GM23338 (cell line): ENCODE results near the gene SORCS2. TPM values are rescaled to one million over a fixed set of nuclear protein-coding genes. Genes with fewer than 3 reads are reported as not detected.

Source experiments
- ATAC-seq: fragments of 200-7000 bp; cut with Tn5 transposase; 3 replicates; pipeline ENCODE4 v1.9.1; 2020
- DNase-seq: peaks from one replicate; pipeline ENCODE4 v3.0.0-alpha.2; 2015; ENCODE audit warnings: low spot score
- H2AFZ ChIP-seq: fragments of 200-600 bp; sonication (generic); 2 replicates; pipeline ENCODE4 v1.8.0; 2016; ENCODE audit warnings: antibody characterized with exemption, mild to moderate bottlenecking, moderate library complexity
- H3F3A ChIP-seq: fragments of 200-600 bp; sonication (generic); replicated peaks from 2 replicates; pipeline ENCODE4 v1.8.0; 2017; ENCODE audit warnings: antibody characterized with exemption, mixed run types, low read depth
- H3K27ac ChIP-seq: fragments of 200-600 bp; sonication (generic); 2 replicates; pipeline ENCODE4 v1.6.1; 2016; ENCODE audit warnings: low read depth
- H3K27me3 ChIP-seq: fragments of 200-600 bp; sonication (generic); 2 replicates; pipeline ENCODE4 v1.8.0; 2016; ENCODE audit warnings: mild to moderate bottlenecking, mixed run types, moderate library complexity; ENCODE audit not compliant: insufficient read depth
- H3K36me3 ChIP-seq: fragments of 200-600 bp; sonication (generic); 2 replicates; pipeline ENCODE4 v1.8.0; 2016; ENCODE audit warnings: mild to moderate bottlenecking; ENCODE audit not compliant: insufficient read depth
- H3K4me1 ChIP-seq: fragments of 200-600 bp; sonication (generic); 2 replicates; pipeline ENCODE4 v1.8.0; 2016; ENCODE audit warnings: mild to moderate bottlenecking, moderate library complexity; ENCODE audit not compliant: insufficient read depth
- H3K4me2 ChIP-seq: fragments of 200-600 bp; sonication (generic); 2 replicates; pipeline ENCODE4 v1.7.1; 2017; ENCODE audit warnings: mixed run types
- H3K4me3 ChIP-seq: fragments of 200-600 bp; sonication (generic); 2 replicates; pipeline ENCODE4 v1.6.1; 2016; ENCODE audit warnings: mixed run types
- H3K79me2 ChIP-seq: fragments of 200-600 bp; sonication (generic); replicated peaks from 2 replicates; pipeline ENCODE4 v1.8.0; 2017; ENCODE audit warnings: mild to moderate bottlenecking; ENCODE audit not compliant: insufficient read depth
- H3K9me2 ChIP-seq: fragments of 200-600 bp; sonication (generic); 2 replicates; pipeline ENCODE4 v1.8.0; 2017; ENCODE audit not compliant: insufficient read depth
- H4K20me1 ChIP-seq: fragments of 200-600 bp; sonication (generic); replicated peaks from 2 replicates; pipeline ENCODE4 v1.8.0; 2017; ENCODE audit warnings: mild to moderate bottlenecking; ENCODE audit not compliant: insufficient read depth
- H3K27ac Mint-ChIP-seq: 2 replicates; pipeline ENCODE4 v1.8.0; 2020; ENCODE audit warnings: inconsistent platforms, mild to moderate bottlenecking, moderate library complexity, mixed read lengths
- H3K27me3 Mint-ChIP-seq: 3 replicates; pipeline ENCODE4 v1.8.0; 2022; ENCODE audit warnings: low read depth, mild to moderate bottlenecking, moderate library complexity, mixed read lengths, inconsistent platforms; ENCODE audit not compliant: insufficient read depth, poor library complexity
- H3K36me3 Mint-ChIP-seq: 3 replicates; pipeline ENCODE4 v1.8.0; 2021; ENCODE audit warnings: low read depth, mild to moderate bottlenecking, inconsistent platforms, moderate library complexity, mixed read lengths
- H3K4me1 Mint-ChIP-seq: 3 replicates; pipeline ENCODE4 v1.8.0; 2020; ENCODE audit warnings: mild to moderate bottlenecking, inconsistent platforms, mixed read lengths
- H3K4me3 Mint-ChIP-seq: 3 replicates; pipeline ENCODE4 v1.8.0; 2021; ENCODE audit warnings: moderate library complexity, mild to moderate bottlenecking, inconsistent platforms, mixed read lengths
- H3K9me3 Mint-ChIP-seq: 3 replicates; pipeline ENCODE4 v1.8.0; 2020; ENCODE audit warnings: moderate library complexity, mild to moderate bottlenecking, inconsistent platforms, mixed read lengths
- CREB1 ChIP-seq: fragments of 250-450 bp; sonication (Bioruptor Pico); IDR thresholded peaks from 2 replicates; pipeline ENCODE4 v1.5.0; 2020; ENCODE audit warnings: low read depth, mild to moderate bottlenecking, moderate library complexity
- EZH2 ChIP-seq: fragments of 200-600 bp; sonication (generic); IDR thresholded peaks from one replicate; pipeline ENCODE4 v1.8.0; 2017; ENCODE audit warnings: antibody characterized with exemption, mild to moderate bottlenecking, low read depth; ENCODE audit not compliant: unreplicated experiment
- EZH2phosphoT487 ChIP-seq: fragments of 200-600 bp; sonication (generic); IDR thresholded peaks from one replicate; pipeline ENCODE4 v1.8.1; 2018; ENCODE audit warnings: antibody characterized with exemption; ENCODE audit not compliant: unreplicated experiment
- JUNB ChIP-seq: IDR thresholded peaks from one replicate; pipeline ENCODE4 v1.6.1; 2016; ENCODE audit warnings: antibody characterized with exemption; ENCODE audit not compliant: unreplicated experiment
- NANOG ChIP-seq: IDR thresholded peaks from 2 replicates; pipeline ENCODE4 v1.6.1; 2016; ENCODE audit warnings: antibody characterized with exemption, borderline replicate concordance
- POLR2AphosphoS5 ChIP-seq: IDR thresholded peaks from 2 replicates; pipeline ENCODE4 v1.6.1; 2016; ENCODE audit warnings: antibody characterized with exemption, low read depth
- STAT1 ChIP-seq: IDR thresholded peaks from one replicate; pipeline ENCODE4 v1.6.1; 2016; ENCODE audit warnings: antibody characterized with exemption; ENCODE audit not compliant: unreplicated experiment
- ZNF114 ChIP-seq: fragments of 250-450 bp; sonication (Bioruptor Pico); IDR thresholded peaks from 2 replicates; pipeline ENCODE4 v1.5.0; 2020; ENCODE audit warnings: mild to moderate bottlenecking, moderate library complexity
- ZNF331 ChIP-seq: fragments of 250-450 bp; sonication (Bioruptor Pico); IDR thresholded peaks from 2 replicates; pipeline ENCODE4 v1.5.0; 2020; ENCODE audit warnings: low read depth, mild to moderate bottlenecking, moderate library complexity
- polyA plus RNA-seq: library from polyadenylated mRNA; unstranded; fragments of >200 nt; fragmentation: Nextera tagmentation; extraction: Ambion mirVana; gene quantifications from 2 replicates; pipeline ENCODE4 v1.2.1, GENCODE V29; 2016
- total RNA-seq: library from RNA; depleted of rRNA; stranded (reverse); fragments of >200 nt; shearing (Covaris generic); gene quantifications from 2 replicates; pipeline ENCODE4 v1.2.3, GENCODE V29; 2014
- TF ChIP-seq, protein P1 (sequence below): IDR thresholded peaks from 2 replicates; pipeline ENCODE4 v1.6.1; 2016; ENCODE audit warnings: antibody characterized with exemption
- TF ChIP-seq, protein P2 (sequence below): fragments of 250-450 bp; sonication (Bioruptor Pico); IDR thresholded peaks from 2 replicates; pipeline ENCODE4 v1.5.0; 2020; ENCODE audit warnings: mild to moderate bottlenecking, moderate library complexity
- TF ChIP-seq, protein P3 (sequence below), 2 experiments: fragments of 200-600 bp in 1 of 2; sonication (generic) in 1 of 2; conservative IDR thresholded peaks; 2 replicates each; pipeline versions ENCODE4 v1.5.1 to v1.6.1; 2016 to 2017; ENCODE audit warnings: antibody characterized with exemption in 2 of 2, low read depth in 2 of 2, mild to moderate bottlenecking in 2 of 2, moderate library complexity in 1 of 2
- TF ChIP-seq, protein P4 (sequence below): IDR thresholded peaks from one replicate; pipeline ENCODE4 v1.6.1; 2018; ENCODE audit warnings: antibody characterized with exemption; ENCODE audit not compliant: unreplicated experiment

SORCS2 gene
- total and polyA plus RNA-seq, 2 experiments from 2014 or later = 0.47 to 2.4 TPM

DNA sequence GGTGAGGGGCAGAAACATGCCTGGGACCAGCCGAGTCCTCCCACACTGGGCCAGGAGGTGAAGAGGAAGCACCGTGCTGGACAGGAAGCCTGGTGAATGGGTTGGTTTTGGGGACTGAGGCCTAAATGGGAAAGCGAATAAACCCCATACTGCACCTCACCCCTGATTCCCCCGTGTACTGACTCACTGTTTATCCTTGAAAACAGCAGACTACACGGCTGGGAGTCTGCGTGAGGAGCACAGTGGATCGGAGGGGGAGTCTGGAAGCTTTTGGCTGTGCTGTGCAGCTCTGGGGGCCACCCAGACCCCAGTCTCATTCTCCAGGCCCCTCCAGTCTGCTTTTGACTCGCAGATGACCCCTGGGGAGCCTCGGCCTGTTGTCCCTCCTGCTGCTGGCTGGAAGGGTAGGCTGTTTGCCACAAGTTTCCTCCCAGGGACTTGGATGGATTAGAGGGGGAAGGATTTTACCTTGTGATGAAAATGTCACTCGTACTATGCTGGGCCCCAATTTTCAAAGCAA is 152.4 kb downstream of the SORCS2 start:
- H3K27ac Mint-ChIP-seq = no peak overlapping the region
- H3K4me2 ChIP-seq = no peak overlapping the region

More for the DNA sequence above, 152.4 kb downstream of the SORCS2 start:
- Mint-ChIP-seq H3K9me3 (no peaks in the 10 kb centered on the region; the same call in 1 of the 3 replicates), H3K36me3 (no peaks in the 10 kb centered on the region; the same call in 1 of the 3 replicates), H3K4me3 (no peak overlapping the region), H3K4me1 (no peaks in the 10 kb centered on the region; the same call in 2 of the 3 replicates), H3K27me3 (peaks cover 7% of the 10 kb centered on the region)
- Histone ChIP-seq H3K79me2 (no peaks in the 10 kb centered on the region), H3K27ac (no peak overlapping the region), H3K36me3 (no peaks in the 10 kb centered on the region), H3F3A (no peaks in the 10 kb centered on the region), H4K20me1 (no peaks in the 10 kb centered on the region), H2AFZ (no peak overlapping the region), H3K4me3 (no peak overlapping the region), H3K9me2 (0 out of 2 replicates have a peak, but pooled peaks cover 6% of the 10 kb centered on the region), H3K27me3 (no peaks in the 10 kb centered on the region), H3K4me1 (no peaks in the 10 kb centered on the region)
- TF ChIP-seq EZH2 (no peak), NANOG (no peak), ZNF331 (CRISPR knock-in tag) (no peak), CREB1 (CRISPR knock-in tag) (no peak), EZH2phosphoT487 (no peak), ZNF114 (CRISPR knock-in tag) (no peak), STAT1 (no peak), JUNB (no peak), POLR2AphosphoS5 (no peak)
- TF ChIP-seq, protein P1, sequence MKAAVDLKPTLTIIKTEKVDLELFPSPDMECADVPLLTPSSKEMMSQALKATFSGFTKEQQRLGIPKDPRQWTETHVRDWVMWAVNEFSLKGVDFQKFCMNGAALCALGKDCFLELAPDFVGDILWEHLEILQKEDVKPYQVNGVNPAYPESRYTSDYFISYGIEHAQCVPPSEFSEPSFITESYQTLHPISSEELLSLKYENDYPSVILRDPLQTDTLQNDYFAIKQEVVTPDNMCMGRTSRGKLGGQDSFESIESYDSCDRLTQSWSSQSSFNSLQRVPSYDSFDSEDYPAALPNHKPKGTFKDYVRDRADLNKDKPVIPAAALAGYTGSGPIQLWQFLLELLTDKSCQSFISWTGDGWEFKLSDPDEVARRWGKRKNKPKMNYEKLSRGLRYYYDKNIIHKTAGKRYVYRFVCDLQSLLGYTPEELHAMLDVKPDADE = no peak
- TF ChIP-seq, protein P2, sequence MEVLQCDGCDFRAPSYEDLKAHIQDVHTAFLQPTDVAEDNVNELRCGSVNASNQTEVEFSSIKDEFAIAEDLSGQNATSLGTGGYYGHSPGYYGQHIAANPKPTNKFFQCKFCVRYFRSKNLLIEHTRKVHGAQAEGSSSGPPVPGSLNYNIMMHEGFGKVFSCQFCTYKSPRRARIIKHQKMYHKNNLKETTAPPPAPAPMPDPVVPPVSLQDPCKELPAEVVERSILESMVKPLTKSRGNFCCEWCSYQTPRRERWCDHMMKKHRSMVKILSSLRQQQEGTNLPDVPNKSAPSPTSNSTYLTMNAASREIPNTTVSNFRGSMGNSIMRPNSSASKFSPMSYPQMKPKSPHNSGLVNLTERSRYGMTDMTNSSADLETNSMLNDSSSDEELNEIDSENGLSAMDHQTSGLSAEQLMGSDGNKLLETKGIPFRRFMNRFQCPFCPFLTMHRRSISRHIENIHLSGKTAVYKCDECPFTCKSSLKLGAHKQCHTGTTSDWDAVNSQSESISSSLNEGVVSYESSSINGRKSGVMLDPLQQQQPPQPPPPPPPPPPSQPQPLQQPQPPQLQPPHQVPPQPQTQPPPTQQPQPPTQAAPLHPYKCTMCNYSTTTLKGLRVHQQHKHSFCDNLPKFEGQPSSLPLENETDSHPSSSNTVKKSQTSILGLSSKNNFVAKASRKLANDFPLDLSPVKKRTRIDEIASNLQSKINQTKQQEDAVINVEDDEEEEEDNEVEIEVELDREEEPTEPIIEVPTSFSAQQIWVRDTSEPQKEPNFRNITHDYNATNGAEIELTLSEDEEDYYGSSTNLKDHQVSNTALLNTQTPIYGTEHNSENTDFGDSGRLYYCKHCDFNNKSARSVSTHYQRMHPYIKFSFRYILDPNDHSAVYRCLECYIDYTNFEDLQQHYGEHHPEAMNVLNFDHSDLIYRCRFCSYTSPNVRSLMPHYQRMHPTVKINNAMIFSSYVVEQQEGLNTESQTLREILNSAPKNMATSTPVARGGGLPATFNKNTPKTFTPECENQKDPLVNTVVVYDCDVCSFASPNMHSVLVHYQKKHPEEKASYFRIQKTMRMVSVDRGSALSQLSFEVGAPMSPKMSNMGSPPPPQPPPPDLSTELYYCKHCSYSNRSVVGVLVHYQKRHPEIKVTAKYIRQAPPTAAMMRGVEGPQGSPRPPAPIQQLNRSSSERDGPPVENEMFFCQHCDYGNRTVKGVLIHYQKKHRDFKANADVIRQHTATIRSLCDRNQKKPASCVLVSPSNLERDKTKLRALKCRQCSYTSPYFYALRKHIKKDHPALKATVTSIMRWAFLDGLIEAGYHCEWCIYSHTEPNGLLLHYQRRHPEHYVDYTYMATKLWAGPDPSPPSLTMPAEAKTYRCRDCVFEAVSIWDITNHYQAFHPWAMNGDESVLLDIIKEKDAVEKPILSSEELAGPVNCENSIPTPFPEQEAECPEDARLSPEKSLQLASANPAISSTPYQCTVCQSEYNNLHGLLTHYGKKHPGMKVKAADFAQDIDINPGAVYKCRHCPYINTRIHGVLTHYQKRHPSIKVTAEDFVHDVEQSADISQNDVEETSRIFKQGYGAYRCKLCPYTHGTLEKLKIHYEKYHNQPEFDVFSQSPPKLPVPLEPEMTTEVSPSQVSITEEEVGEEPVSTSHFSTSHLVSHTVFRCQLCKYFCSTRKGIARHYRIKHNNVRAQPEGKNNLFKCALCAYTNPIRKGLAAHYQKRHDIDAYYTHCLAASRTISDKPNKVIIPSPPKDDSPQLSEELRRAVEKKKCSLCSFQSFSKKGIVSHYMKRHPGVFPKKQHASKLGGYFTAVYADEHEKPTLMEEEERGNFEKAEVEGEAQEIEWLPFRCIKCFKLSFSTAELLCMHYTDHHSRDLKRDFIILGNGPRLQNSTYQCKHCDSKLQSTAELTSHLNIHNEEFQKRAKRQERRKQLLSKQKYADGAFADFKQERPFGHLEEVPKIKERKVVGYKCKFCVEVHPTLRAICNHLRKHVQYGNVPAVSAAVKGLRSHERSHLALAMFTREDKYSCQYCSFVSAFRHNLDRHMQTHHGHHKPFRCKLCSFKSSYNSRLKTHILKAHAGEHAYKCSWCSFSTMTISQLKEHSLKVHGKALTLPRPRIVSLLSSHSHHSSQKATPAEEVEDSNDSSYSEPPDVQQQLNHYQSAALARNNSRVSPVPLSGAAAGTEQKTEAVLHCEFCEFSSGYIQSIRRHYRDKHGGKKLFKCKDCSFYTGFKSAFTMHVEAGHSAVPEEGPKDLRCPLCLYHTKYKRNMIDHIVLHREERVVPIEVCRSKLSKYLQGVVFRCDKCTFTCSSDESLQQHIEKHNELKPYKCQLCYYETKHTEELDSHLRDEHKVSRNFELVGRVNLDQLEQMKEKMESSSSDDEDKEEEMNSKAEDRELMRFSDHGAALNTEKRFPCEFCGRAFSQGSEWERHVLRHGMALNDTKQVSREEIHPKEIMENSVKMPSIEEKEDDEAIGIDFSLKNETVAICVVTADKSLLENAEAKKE (CRISPR knock-in tag) = no peak
- TF ChIP-seq, protein P3, sequence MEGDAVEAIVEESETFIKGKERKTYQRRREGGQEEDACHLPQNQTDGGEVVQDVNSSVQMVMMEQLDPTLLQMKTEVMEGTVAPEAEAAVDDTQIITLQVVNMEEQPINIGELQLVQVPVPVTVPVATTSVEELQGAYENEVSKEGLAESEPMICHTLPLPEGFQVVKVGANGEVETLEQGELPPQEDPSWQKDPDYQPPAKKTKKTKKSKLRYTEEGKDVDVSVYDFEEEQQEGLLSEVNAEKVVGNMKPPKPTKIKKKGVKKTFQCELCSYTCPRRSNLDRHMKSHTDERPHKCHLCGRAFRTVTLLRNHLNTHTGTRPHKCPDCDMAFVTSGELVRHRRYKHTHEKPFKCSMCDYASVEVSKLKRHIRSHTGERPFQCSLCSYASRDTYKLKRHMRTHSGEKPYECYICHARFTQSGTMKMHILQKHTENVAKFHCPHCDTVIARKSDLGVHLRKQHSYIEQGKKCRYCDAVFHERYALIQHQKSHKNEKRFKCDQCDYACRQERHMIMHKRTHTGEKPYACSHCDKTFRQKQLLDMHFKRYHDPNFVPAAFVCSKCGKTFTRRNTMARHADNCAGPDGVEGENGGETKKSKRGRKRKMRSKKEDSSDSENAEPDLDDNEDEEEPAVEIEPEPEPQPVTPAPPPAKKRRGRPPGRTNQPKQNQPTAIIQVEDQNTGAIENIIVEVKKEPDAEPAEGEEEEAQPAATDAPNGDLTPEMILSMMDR (conservative IDR thresholded peaks at IDR 0.05; ENCODE audit: low read depth in 2 of 2) = no peak
- TF ChIP-seq, protein P4, sequence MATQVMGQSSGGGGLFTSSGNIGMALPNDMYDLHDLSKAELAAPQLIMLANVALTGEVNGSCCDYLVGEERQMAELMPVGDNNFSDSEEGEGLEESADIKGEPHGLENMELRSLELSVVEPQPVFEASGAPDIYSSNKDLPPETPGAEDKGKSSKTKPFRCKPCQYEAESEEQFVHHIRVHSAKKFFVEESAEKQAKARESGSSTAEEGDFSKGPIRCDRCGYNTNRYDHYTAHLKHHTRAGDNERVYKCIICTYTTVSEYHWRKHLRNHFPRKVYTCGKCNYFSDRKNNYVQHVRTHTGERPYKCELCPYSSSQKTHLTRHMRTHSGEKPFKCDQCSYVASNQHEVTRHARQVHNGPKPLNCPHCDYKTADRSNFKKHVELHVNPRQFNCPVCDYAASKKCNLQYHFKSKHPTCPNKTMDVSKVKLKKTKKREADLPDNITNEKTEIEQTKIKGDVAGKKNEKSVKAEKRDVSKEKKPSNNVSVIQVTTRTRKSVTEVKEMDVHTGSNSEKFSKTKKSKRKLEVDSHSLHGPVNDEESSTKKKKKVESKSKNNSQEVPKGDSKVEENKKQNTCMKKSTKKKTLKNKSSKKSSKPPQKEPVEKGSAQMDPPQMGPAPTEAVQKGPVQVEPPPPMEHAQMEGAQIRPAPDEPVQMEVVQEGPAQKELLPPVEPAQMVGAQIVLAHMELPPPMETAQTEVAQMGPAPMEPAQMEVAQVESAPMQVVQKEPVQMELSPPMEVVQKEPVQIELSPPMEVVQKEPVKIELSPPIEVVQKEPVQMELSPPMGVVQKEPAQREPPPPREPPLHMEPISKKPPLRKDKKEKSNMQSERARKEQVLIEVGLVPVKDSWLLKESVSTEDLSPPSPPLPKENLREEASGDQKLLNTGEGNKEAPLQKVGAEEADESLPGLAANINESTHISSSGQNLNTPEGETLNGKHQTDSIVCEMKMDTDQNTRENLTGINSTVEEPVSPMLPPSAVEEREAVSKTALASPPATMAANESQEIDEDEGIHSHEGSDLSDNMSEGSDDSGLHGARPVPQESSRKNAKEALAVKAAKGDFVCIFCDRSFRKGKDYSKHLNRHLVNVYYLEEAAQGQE = no peak
- no peak for ATAC-seq
- no peak for DNase-seq
